H1 (cell line): ENCODE results near the gene HTR1D.

Experiments used
- ATF2 ChIP-seq: IDR thresholded peaks from 2 replicates; pipeline ENCODE4 v1.6.1; 2012; ENCODE audit warnings: low read length, inconsistent platforms
- BACH1 ChIP-seq: IDR thresholded peaks from 2 replicates; pipeline ENCODE4 v1.6.1; 2012; ENCODE audit warnings: low read length, improper control_type of control experiment
- BRCA1 ChIP-seq: IDR thresholded peaks from 2 replicates; pipeline ENCODE4 v1.6.1; 2012; ENCODE audit warnings: low read depth, low read length, improper control_type of control experiment
- CTCF ChIP-seq, 3 experiments: IDR thresholded peaks; 1 replicate in 2 of 3; 2 replicates in 1 of 3; pipeline versions ENCODE4 v1.5.1 to v1.6.1; 2011; ENCODE audit warnings: low read length in 3 of 3, mild to moderate bottlenecking in 3 of 3, inconsistent platforms in 2 of 3, low read depth in 1 of 3, moderate library complexity in 1 of 3; ENCODE audit not compliant: insufficient read depth in 1 of 3; ENCODE audit errors: control extremely low read depth in 1 of 3
- EP300 ChIP-seq, 2 experiments: IDR thresholded peaks; 1 replicate in 1 of 2; 2 replicates in 1 of 2; pipeline ENCODE4 v1.6.1; 2011 to 2012; ENCODE audit warnings: low read depth in 2 of 2, low read length in 2 of 2, mild to moderate bottlenecking in 2 of 2, borderline replicate concordance in 1 of 2, inconsistent platforms in 1 of 2, moderate library complexity in 1 of 2
- EZH2 ChIP-seq: fragments of 200-600 bp; sonication (generic); IDR thresholded peaks from 2 replicates; pipeline ENCODE4 v1.7.1; 2012; ENCODE audit warnings: low read depth, mild to moderate bottlenecking, moderate library complexity, low read length, inconsistent platforms; ENCODE audit not compliant: severe bottlenecking
- GABPA ChIP-seq: IDR thresholded peaks from 2 replicates; pipeline ENCODE4 v1.6.1; 2011; ENCODE audit warnings: mild to moderate bottlenecking, low read length, moderate library complexity, borderline replicate concordance; ENCODE audit not compliant: insufficient read depth
- PHF8 ChIP-seq: fragments of 200-600 bp; sonication (generic); conservative IDR thresholded peaks from 2 replicates; pipeline ENCODE4 v1.7.1; 2012; ENCODE audit warnings: low read depth, mild to moderate bottlenecking, inconsistent platforms, low read length, moderate library complexity
- POLR2A ChIP-seq, 2 experiments: IDR thresholded peaks; 1 replicate in 1 of 2; 2 replicates in 1 of 2; pipeline ENCODE4 v1.6.1; 2011; ENCODE audit warnings: low read depth in 2 of 2, low read length in 2 of 2, mild to moderate bottlenecking in 2 of 2; ENCODE audit errors: control extremely low read depth in 1 of 2
- SP1 ChIP-seq: IDR thresholded peaks from 2 replicates; pipeline ENCODE4 v1.6.1; 2011; ENCODE audit warnings: low read depth, low read length
- TBP ChIP-seq: IDR thresholded peaks from 2 replicates; pipeline ENCODE4 v1.6.1; 2011; ENCODE audit warnings: low read depth, low read length, improper control_type of control experiment
- ZNF274 ChIP-seq: IDR thresholded peaks from 2 replicates; pipeline ENCODE4 v1.7.0; 2012; ENCODE audit warnings: low read length, borderline replicate concordance; ENCODE audit errors: extremely low read depth
- TF ChIP-seq, protein P1 (sequence below): IDR thresholded peaks from 2 replicates; pipeline ENCODE4 v1.6.1; 2011; ENCODE audit warnings: low read length, improper control_type of control experiment

DNA sequence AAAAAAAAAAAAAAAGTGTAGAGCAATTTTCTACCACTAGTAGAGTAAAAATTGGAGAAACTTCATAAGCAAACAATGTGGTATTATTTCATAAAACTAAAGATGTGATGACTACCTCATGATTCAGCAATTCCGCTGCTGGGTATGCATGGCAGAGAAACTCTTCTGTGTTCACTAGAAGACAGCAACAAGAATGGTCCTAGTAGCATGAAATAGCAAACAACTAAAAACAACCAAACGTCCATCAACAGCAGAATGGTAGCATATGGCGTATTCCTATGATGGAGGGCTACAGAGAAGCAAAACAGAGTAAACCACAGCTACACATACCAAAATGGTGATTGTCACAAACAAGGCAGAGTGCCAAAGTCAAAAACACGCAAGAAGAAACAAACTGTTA, 18.9 kb downstream of the HTR1D start:
- TF ChIP-seq CTCF (IDR thresholded peaks at IDR 0.05; ENCODE audit: control extremely low read depth in 1 of 3, insufficient read depth in 1 of 3, low read depth in 1 of 3, low read length in 3 of 3) (no peak), BRCA1 (no peak), BACH1 (no peak), SP1 (no peak), ZNF274 (no peak), EZH2 (no peak), GABPA (no peak), PHF8 (no peak), EP300 (IDR thresholded peaks at IDR 0.05; ENCODE audit: borderline replicate concordance in 1 of 2, low read depth in 2 of 2, low read length in 2 of 2) (no peak), ATF2 (no peak), POLR2A (IDR thresholded peaks at IDR 0.05; ENCODE audit: control extremely low read depth in 1 of 2, low read depth in 2 of 2, low read length in 2 of 2) (no peak), TBP (no peak)
- TF ChIP-seq, protein P1, sequence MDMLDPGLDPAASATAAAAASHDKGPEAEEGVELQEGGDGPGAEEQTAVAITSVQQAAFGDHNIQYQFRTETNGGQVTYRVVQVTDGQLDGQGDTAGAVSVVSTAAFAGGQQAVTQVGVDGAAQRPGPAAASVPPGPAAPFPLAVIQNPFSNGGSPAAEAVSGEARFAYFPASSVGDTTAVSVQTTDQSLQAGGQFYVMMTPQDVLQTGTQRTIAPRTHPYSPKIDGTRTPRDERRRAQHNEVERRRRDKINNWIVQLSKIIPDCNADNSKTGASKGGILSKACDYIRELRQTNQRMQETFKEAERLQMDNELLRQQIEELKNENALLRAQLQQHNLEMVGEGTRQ = no peak
